Liver (tissue), 9 donors: ENCODE data around the gene HIP1R. TPM values are rescaled to one million over a fixed set of nuclear protein-coding genes. Genes with fewer than 3 reads are reported as not detected.

ENCODE experiments used
- DNase-seq: peaks from one replicate; pipeline ENCODE4 v3.0.0-alpha.2; 2017; ENCODE audit warnings: low spot score
- H3K27ac ChIP-seq, 2 donors: one replicate each; pipeline ENCODE4 v1.7.0; 2013; ENCODE audit warnings: inconsistent platforms in 2 of 2, low read length in 2 of 2, control low read depth in 1 of 2, low read depth in 1 of 2, mild to moderate bottlenecking in 1 of 2
- H3K27me3 ChIP-seq, 4 donors: one replicate each; pipeline versions ENCODE4 v1.6.1 to v1.7.0; 2013; ENCODE audit warnings: low read length in 3 of 4, inconsistent platforms in 1 of 4, mild to moderate bottlenecking in 1 of 4, moderate library complexity in 1 of 4; ENCODE audit not compliant: control insufficient read depth in 4 of 4, insufficient read depth in 4 of 4
- H3K36me3 ChIP-seq, 4 donors: one replicate each; pipeline versions ENCODE4 v1.6.1 to v1.7.0; 2013; ENCODE audit warnings: low read length in 3 of 4, mild to moderate bottlenecking in 3 of 4, low read depth in 1 of 4, moderate library complexity in 1 of 4; ENCODE audit not compliant: control insufficient read depth in 4 of 4, insufficient read depth in 3 of 4
- H3K4me1 ChIP-seq, 4 donors: one replicate each; pipeline versions ENCODE4 v1.6.1 to v1.7.0; 2013; ENCODE audit warnings: low read length in 3 of 4, mild to moderate bottlenecking in 3 of 4, moderate library complexity in 1 of 4; ENCODE audit not compliant: control insufficient read depth in 4 of 4, insufficient read depth in 4 of 4
- H3K4me3 ChIP-seq, 3 donors: one replicate each; pipeline versions ENCODE4 v1.6.1 to v1.7.0; 2013; ENCODE audit warnings: low read length in 3 of 3, control low read depth in 1 of 3, low read depth in 1 of 3, mild to moderate bottlenecking in 1 of 3
- H3K9ac ChIP-seq, 2 donors: one replicate each; pipeline ENCODE4 v1.7.0; 2013; ENCODE audit warnings: low read length in 2 of 2, mild to moderate bottlenecking in 2 of 2, moderate library complexity in 2 of 2, control low read depth in 1 of 2, low read depth in 1 of 2
- H3K9me3 ChIP-seq, 4 donors: one replicate each; pipeline versions ENCODE4 v1.6.1 to v1.7.0; 2013; ENCODE audit warnings: low read length in 3 of 4; ENCODE audit not compliant: control insufficient read depth in 4 of 4
- ATF3 ChIP-seq: IDR thresholded peaks from 2 replicates; pipeline ENCODE4 v1.6.1; 2016; ENCODE audit warnings: antibody characterized with exemption
- EGR1 ChIP-seq, 2 donors: IDR thresholded peaks; 2 replicates each; pipeline ENCODE4 v1.6.1; 2016 to 2018; ENCODE audit warnings: antibody characterized with exemption in 2 of 2, low read depth in 2 of 2
- FOXA1 ChIP-seq: IDR thresholded peaks from 2 replicates; pipeline ENCODE4 v1.6.1; 2016; ENCODE audit warnings: antibody characterized with exemption
- FOXA2 ChIP-seq: IDR thresholded peaks from 2 replicates; pipeline ENCODE4 v1.6.1; 2016; ENCODE audit warnings: antibody characterized with exemption
- GABPA ChIP-seq, 2 donors: IDR thresholded peaks in 1 of 2; conservative IDR thresholded peaks in 1 of 2; 2 replicates each; pipeline ENCODE4 v1.6.1; 2016; ENCODE audit warnings: antibody characterized with exemption in 2 of 2, mild to moderate bottlenecking in 1 of 2, moderate library complexity in 1 of 2
- HNF4A ChIP-seq, 2 donors: conservative IDR thresholded peaks; 2 replicates each; pipeline ENCODE4 v1.6.1; 2016; ENCODE audit warnings: antibody characterized with exemption in 2 of 2, mild to moderate bottlenecking in 2 of 2
- HNF4G ChIP-seq: IDR thresholded peaks from 2 replicates; pipeline ENCODE4 v1.6.1; 2016; ENCODE audit warnings: antibody characterized with exemption
- JUND ChIP-seq, 2 donors: IDR thresholded peaks; 2 replicates each; pipeline ENCODE4 v1.6.1; 2016; ENCODE audit warnings: antibody characterized with exemption in 2 of 2
- MAX ChIP-seq: IDR thresholded peaks from 2 replicates; pipeline ENCODE4 v1.6.1; 2016; ENCODE audit warnings: antibody characterized with exemption
- NR2F2 ChIP-seq: IDR thresholded peaks from 2 replicates; pipeline ENCODE4 v1.6.1; 2016; ENCODE audit warnings: antibody characterized with exemption
- RAD21 ChIP-seq, 2 donors: IDR thresholded peaks; 2 replicates each; pipeline ENCODE4 v1.6.1; 2016; ENCODE audit warnings: antibody characterized with exemption in 2 of 2, mild to moderate bottlenecking in 2 of 2
- REST ChIP-seq: IDR thresholded peaks from 2 replicates; pipeline ENCODE4 v1.6.1; 2016; ENCODE audit warnings: antibody characterized with exemption, mild to moderate bottlenecking
- RXRA ChIP-seq, 2 donors: IDR thresholded peaks; 2 replicates each; pipeline ENCODE4 v1.6.1; 2017 to 2018; ENCODE audit warnings: antibody characterized with exemption in 2 of 2, mild to moderate bottlenecking in 1 of 2
- TAF1 ChIP-seq: conservative IDR thresholded peaks from 2 replicates; pipeline ENCODE4 v1.6.1; 2016; ENCODE audit warnings: antibody characterized with exemption, mild to moderate bottlenecking
- YY1 ChIP-seq: IDR thresholded peaks from 2 replicates; pipeline ENCODE4 v1.6.1; 2016; ENCODE audit warnings: antibody characterized with exemption, mild to moderate bottlenecking
- WGBS: extraction: QIAGEN DNeasy Blood & Tissue Kit; methylation state at CpG from one replicate; pipeline ENCODE4 v1.1.7; 2013; 5-methylcytosine and 5-hydroxymethylcytosine counted together
- polyA plus RNA-seq, 2 donors: library from polyadenylated mRNA; stranded (reverse) in 1 of 2; unstranded in 1 of 2; fragments of 200-250 nt in 1 of 2; fragments of >200 nt in 1 of 2; fragmentation: Nextera tagmentation in 1 of 2; extraction: Ambion mirVana in 1 of 2; gene quantifications; one replicate each; pipeline versions ENCODE4 v1.2.1 to v1.2.3, GENCODE V29; 2013 to 2015
- total RNA-seq, 2 donors: library from RNA; depleted of rRNA; stranded (reverse); fragments of >200 nt; gene quantifications; one replicate each; pipeline ENCODE4 v1.2.3, GENCODE V29; 2014
- TF ChIP-seq, protein P1 (sequence below): fragments of 150-350 bp; IDR thresholded peaks from 2 replicates; pipeline ENCODE4 v1.5.1; 2017; ENCODE audit warnings: improper control_type of control experiment, low read depth, low read length; ENCODE audit not compliant: missing input control
- TF ChIP-seq, protein P2 (sequence below): IDR thresholded peaks from 2 replicates; pipeline ENCODE4 v1.6.1; 2016; ENCODE audit warnings: antibody characterized with exemption
- donor health status: healthy.
- donor health status: healthy.
- donor health status: healthy.
- donor health status: healthy.
- donor health status: healthy.

Gene HIP1R
- total and polyA plus RNA-seq, 4 donors, result 12.4 to 52.5 (median 17.0) TPM

GRCh38 chr12:122851820-122852219 is 16.6 kb downstream of the HIP1R start:
- H3K4me1 ChIP-seq, result no peaks in the 10 kb centered on the region
- H3K4me3 ChIP-seq, result no peak overlapping the region
- WGBS, result 86% methylated on average over 5 of the region's 5 CpGs
- H3K27me3 ChIP-seq, result no peaks in the 10 kb centered on the region
- peaks cover 0 to 18% (median 10%) of the 10 kb centered on the region in 4 donors for H3K36me3 ChIP-seq
- peak in 1 of 2 donors; percentile 13 for TF ChIP-seq JUND (IDR thresholded peaks at IDR 0.05)
- no peak for TF ChIP-seq YY1
- H3K9me3 ChIP-seq, result no peaks in the 10 kb centered on the region
- H3K27ac ChIP-seq, result no peak overlapping the region
- no peak for DNase-seq
- H3K9ac ChIP-seq, result no peak overlapping the region

DNA sequence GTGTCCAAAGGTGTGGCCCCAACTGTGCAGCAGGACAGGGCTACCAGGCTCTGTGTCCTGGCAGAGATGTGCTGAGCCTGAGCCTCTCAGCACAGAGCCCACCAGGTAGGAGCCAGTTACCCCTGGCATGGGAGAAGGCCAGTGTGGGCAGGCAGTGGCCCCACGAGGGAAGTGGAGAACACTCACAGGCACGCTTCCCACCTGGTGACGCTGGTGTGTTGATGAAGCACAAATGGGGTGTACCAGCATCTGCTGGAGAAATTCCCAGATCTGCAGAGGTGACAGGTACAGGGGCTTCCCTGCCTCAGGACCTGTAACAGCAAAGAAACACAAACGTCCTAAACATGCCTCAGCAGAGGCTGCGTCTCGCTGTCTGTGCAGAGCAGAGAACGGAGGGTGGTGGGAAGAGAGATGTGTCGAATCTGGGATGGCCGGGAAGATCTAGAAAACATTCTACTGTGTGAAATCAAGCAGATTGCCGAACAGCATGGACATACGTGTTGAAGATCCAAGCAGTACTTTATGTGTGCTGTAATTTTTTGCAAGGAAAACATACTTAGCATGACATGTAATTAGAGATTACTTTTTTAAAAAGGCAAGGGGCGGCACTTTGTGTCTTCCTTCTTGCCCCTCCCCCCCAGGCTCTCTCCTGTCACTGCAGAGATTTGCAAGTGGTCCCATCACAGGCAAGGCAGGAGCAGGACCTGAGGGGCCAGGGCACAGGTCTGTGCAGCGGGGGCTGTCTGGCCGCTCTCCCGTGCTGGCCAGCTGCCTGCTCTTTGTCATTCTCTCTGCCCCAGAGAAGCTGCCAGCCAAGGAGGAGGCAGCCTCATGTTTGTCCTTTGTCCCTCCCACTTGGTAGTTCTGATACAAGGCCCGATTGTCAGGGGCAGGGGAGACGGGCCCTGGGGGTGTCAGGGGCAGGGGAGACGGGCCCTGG is 17.3 kb downstream of the HIP1R start:
- Histone ChIP-seq H3K4me3 (no peak overlapping the region), H3K27ac (no peak overlapping the region), H3K9ac (no peak overlapping the region), H3K4me1 (no peaks in the 10 kb centered on the region), H3K9me3 (no peaks in the 10 kb centered on the region), H3K27me3 (no peaks in the 10 kb centered on the region), H3K36me3 (peaks cover 0 to 19% (median 12%) of the 10 kb centered on the region in 4 donors)
- DNase-seq, result no peak
- TF ChIP-seq ATF3 (no peak), FOXA2 (no peak), HNF4G (no peak), GABPA (IDR thresholded peaks at IDR 0.05 in 1 of 2, conservative IDR thresholded peaks at IDR 0.05 in 1 of 2) (no peak), NR2F2 (no peak), MAX (no peak), HNF4A (conservative IDR thresholded peaks at IDR 0.05) (no peak), YY1 (no peak), TAF1 (no peak), RAD21 (IDR thresholded peaks at IDR 0.05) (no peak), RXRA (IDR thresholded peaks at IDR 0.05) (no peak), JUND (IDR thresholded peaks at IDR 0.05) (no peak), EGR1 (IDR thresholded peaks at IDR 0.05; ENCODE audit: low read depth in 2 of 2) (no peak), FOXA1 (no peak), REST (no peak)
- TF ChIP-seq, protein P1, sequence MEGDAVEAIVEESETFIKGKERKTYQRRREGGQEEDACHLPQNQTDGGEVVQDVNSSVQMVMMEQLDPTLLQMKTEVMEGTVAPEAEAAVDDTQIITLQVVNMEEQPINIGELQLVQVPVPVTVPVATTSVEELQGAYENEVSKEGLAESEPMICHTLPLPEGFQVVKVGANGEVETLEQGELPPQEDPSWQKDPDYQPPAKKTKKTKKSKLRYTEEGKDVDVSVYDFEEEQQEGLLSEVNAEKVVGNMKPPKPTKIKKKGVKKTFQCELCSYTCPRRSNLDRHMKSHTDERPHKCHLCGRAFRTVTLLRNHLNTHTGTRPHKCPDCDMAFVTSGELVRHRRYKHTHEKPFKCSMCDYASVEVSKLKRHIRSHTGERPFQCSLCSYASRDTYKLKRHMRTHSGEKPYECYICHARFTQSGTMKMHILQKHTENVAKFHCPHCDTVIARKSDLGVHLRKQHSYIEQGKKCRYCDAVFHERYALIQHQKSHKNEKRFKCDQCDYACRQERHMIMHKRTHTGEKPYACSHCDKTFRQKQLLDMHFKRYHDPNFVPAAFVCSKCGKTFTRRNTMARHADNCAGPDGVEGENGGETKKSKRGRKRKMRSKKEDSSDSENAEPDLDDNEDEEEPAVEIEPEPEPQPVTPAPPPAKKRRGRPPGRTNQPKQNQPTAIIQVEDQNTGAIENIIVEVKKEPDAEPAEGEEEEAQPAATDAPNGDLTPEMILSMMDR, result no peak
- TF ChIP-seq, protein P2, sequence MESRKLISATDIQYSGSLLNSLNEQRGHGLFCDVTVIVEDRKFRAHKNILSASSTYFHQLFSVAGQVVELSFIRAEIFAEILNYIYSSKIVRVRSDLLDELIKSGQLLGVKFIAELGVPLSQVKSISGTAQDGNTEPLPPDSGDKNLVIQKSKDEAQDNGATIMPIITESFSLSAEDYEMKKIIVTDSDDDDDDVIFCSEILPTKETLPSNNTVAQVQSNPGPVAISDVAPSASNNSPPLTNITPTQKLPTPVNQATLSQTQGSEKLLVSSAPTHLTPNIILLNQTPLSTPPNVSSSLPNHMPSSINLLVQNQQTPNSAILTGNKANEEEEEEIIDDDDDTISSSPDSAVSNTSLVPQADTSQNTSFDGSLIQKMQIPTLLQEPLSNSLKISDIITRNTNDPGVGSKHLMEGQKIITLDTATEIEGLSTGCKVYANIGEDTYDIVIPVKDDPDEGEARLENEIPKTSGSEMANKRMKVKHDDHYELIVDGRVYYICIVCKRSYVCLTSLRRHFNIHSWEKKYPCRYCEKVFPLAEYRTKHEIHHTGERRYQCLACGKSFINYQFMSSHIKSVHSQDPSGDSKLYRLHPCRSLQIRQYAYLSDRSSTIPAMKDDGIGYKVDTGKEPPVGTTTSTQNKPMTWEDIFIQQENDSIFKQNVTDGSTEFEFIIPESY, result no peak
- 78% methylated on average over 18 of the region's 18 CpGs for WGBS
